Hepatocyte (in vitro differentiated cells): ENCODE data around the gene HS3ST5. TPM values are rescaled to one million over a fixed set of nuclear protein-coding genes. Genes with fewer than 3 reads are reported as not detected.
A peak's percentile ranks its signal among the peaks of the same experiment; 100 is the strongest.

ENCODE experiments used
- DNase-seq: peaks from one replicate; pipeline ENCODE4 v3.0.0-alpha.2; 2016; ENCODE audit warnings: low spot score
- H2AFZ ChIP-seq: fragments of 200-600 bp; sonication (generic); 2 replicates; pipeline ENCODE4 v1.6.0; 2016; ENCODE audit warnings: antibody characterized with exemption, mild to moderate bottlenecking
- H3K27ac ChIP-seq: fragments of 200-600 bp; sonication (generic); 2 replicates; pipeline ENCODE4 v1.5.1; 2016; ENCODE audit warnings: mild to moderate bottlenecking
- H3K27me3 ChIP-seq: fragments of 200-600 bp; sonication (generic); 2 replicates; pipeline ENCODE4 v1.6.1; 2016
- H3K36me3 ChIP-seq: fragments of 200-600 bp; sonication (generic); replicated peaks from 2 replicates; pipeline ENCODE4 v1.5.1; 2016; ENCODE audit warnings: low read depth; ENCODE audit not compliant: insufficient read depth
- H3K4me1 ChIP-seq: fragments of 200-600 bp; sonication (generic); 2 replicates; pipeline ENCODE4 v1.5.1; 2016; ENCODE audit warnings: mild to moderate bottlenecking, moderate library complexity; ENCODE audit not compliant: insufficient read depth
- H3K4me2 ChIP-seq: fragments of 200-600 bp; sonication (generic); 2 replicates; pipeline ENCODE4 v1.6.0; 2016
- H3K4me3 ChIP-seq: fragments of 200-600 bp; sonication (generic); 2 replicates; pipeline ENCODE4 v1.5.1; 2016; ENCODE audit warnings: mild to moderate bottlenecking
- H3K79me2 ChIP-seq: fragments of 200-600 bp; sonication (generic); 2 replicates; pipeline ENCODE4 v1.6.0; 2017; ENCODE audit warnings: mild to moderate bottlenecking
- H3K9me2 ChIP-seq: fragments of 200-600 bp; sonication (generic); replicated peaks from 2 replicates; pipeline ENCODE4 v1.6.0; 2017; ENCODE audit warnings: mild to moderate bottlenecking; ENCODE audit not compliant: insufficient read depth
- H3K9me3 ChIP-seq: fragments of 200-600 bp; sonication (generic); 2 replicates; pipeline ENCODE4 v1.5.1; 2016; ENCODE audit warnings: low read depth, mild to moderate bottlenecking
- H4K20me1 ChIP-seq: fragments of 200-600 bp; sonication (generic); 2 replicates; pipeline ENCODE4 v1.6.0; 2016; ENCODE audit warnings: mild to moderate bottlenecking; ENCODE audit not compliant: insufficient read depth, poor library complexity, severe bottlenecking
- EZH2 ChIP-seq: fragments of 200-600 bp; sonication (generic); IDR thresholded peaks from 2 replicates; pipeline ENCODE4 v1.6.1; 2016; ENCODE audit warnings: antibody characterized with exemption, mild to moderate bottlenecking, borderline replicate concordance
- EZH2phosphoT487 ChIP-seq: fragments of 200-600 bp; sonication (generic); IDR thresholded peaks from one replicate; pipeline ENCODE4 v1.6.1; 2018; ENCODE audit warnings: antibody characterized with exemption, mild to moderate bottlenecking, low read depth, moderate library complexity; ENCODE audit not compliant: unreplicated experiment, severe bottlenecking
- WGBS: methylation state at CpG from one replicate; pipeline ENCODE4 v1.1.6; 2016; ENCODE audit warnings: low lambda C conversion rate; ENCODE audit errors: missing lambda C conversion rate; 5-methylcytosine and 5-hydroxymethylcytosine counted together
- polyA plus RNA-seq: library from polyadenylated mRNA; unstranded; fragments of >200 nt; fragmentation: Nextera tagmentation; extraction: Ambion mirVana; gene quantifications from 2 replicates; pipeline ENCODE4 v1.2.1, GENCODE V29; 2016
- total RNA-seq: library from RNA; depleted of rRNA; stranded (reverse); fragments of >200 nt; gene quantifications from 2 replicates; pipeline ENCODE4 v1.2.3, GENCODE V29; 2014
- TF ChIP-seq, protein P1 (sequence below): fragments of 200-600 bp; sonication (generic); IDR thresholded peaks from 2 replicates; pipeline ENCODE4 v1.5.1; 2016; ENCODE audit warnings: antibody characterized with exemption, mild to moderate bottlenecking; ENCODE audit not compliant: poor library complexity

The HS3ST5 gene, protein sequence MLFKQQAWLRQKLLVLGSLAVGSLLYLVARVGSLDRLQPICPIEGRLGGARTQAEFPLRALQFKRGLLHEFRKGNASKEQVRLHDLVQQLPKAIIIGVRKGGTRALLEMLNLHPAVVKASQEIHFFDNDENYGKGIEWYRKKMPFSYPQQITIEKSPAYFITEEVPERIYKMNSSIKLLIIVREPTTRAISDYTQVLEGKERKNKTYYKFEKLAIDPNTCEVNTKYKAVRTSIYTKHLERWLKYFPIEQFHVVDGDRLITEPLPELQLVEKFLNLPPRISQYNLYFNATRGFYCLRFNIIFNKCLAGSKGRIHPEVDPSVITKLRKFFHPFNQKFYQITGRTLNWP
- total RNA-seq (1.1 and 1.4 TPM in 2 replicates), polyA plus RNA-seq (0.38 and 0.73 TPM in 2 replicates)

DNA sequence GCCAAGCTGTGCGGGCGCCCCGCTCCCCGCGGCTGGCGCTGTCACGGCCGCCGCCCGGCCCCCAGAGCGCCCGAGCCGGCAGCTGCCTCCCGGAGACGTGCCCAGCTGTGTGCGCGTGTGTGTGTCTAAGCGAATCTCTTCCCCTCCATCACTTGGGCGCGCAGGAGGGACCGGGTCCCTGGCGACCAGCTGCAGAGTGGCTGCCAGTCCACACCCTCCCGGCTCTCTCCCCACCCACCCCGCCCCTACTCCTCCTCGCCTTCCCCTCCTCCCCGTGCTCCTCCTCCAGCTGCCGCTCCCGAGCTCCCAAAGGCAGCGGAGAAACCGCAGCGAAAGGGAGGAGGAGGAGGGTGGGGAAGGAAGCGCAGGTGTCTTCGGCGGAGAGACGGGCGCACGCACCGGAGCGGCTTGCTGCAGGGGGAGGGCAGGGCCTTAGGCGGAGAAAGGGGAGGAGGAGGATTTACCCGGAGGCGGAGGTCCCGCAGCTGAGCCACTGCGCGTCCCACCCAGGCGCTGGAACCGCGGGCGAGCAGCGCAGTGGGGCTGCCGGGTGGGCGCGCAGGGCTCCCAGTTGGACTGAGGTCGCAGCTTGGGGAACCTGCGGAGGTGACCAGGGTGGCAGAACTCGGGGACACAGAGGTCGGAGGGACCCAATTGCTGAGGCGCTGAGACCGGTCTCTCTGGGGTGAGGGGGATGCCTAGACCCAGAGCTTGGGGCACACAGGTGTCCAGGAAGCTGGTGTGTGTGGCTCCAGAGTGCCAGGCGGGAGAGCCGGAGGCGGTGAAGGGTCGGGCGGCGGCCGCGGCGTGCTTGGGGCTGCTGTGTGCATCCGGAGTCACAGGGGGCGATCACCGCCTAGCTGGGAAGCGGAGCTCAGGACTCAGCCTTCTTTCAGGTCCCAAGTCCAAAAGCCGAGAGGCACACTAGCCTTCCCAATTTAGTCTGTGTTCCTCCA lies at the start of gene HS3ST5:
HS3ST5 (minus strand) TSS at position 198 of the 956 bp plus-strand sequence. CDS start 280,178 bp downstream, outside the sequence.
- H3K9me3 ChIP-seq = no peaks in the 10 kb centered on the region
- no peak within 1 kb of the TSS for H3K27ac ChIP-seq
- peaks cover 7% of the 10 kb centered on the region for H3K4me1 ChIP-seq
- peak within 1 kb of the TSS; percentile 71 for H2AFZ ChIP-seq
- H3K36me3 ChIP-seq = no peaks in the 10 kb centered on the region
- H3K4me3 ChIP-seq = peak within 1 kb of the TSS; percentile 81
- H4K20me1 ChIP-seq = no peaks in the 10 kb centered on the region
- peak; percentile 81 for DNase-seq
- no peaks in the 10 kb centered on the region for H3K9me2 ChIP-seq
- peaks cover 3% of the 10 kb centered on the region for H3K27me3 ChIP-seq
- no peak for TF ChIP-seq EZH2
- TF ChIP-seq, protein P1, sequence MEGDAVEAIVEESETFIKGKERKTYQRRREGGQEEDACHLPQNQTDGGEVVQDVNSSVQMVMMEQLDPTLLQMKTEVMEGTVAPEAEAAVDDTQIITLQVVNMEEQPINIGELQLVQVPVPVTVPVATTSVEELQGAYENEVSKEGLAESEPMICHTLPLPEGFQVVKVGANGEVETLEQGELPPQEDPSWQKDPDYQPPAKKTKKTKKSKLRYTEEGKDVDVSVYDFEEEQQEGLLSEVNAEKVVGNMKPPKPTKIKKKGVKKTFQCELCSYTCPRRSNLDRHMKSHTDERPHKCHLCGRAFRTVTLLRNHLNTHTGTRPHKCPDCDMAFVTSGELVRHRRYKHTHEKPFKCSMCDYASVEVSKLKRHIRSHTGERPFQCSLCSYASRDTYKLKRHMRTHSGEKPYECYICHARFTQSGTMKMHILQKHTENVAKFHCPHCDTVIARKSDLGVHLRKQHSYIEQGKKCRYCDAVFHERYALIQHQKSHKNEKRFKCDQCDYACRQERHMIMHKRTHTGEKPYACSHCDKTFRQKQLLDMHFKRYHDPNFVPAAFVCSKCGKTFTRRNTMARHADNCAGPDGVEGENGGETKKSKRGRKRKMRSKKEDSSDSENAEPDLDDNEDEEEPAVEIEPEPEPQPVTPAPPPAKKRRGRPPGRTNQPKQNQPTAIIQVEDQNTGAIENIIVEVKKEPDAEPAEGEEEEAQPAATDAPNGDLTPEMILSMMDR = peak; percentile 62
- under 1% methylated on average over 45 of the region's 73 CpGs for WGBS
- peak within 1 kb of the TSS; percentile 98 for H3K4me2 ChIP-seq
- no peaks in the 10 kb centered on the region for H3K79me2 ChIP-seq

DNA sequence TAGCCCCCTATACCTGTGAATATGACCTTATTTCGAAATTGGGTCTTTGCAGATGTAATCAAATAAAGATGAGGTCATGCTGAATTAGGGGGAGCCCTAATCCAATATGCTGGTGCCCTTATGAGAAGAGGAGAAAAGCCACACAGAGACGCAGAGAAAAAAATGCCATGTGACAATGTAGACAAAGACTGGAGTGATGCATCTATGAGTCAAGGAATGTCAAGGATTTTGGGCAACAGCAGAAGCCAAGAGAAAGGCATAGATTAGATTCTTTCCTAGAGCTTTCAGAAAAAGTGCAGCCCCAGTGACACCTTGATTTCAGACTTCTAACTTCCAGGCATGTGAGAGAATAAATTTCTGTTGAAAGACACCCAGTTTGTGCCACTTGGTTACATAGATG lies 47.4 kb upstream of the HS3ST5 start:
- no peaks in the 10 kb centered on the region for H3K9me2 ChIP-seq
- H3K79me2 ChIP-seq = no peaks in the 10 kb centered on the region
- DNase-seq = no peak
- no peaks in the 10 kb centered on the region for H4K20me1 ChIP-seq
- TF ChIP-seq EZH2phosphoT487 (no peak), EZH2 (no peak)
- TF ChIP-seq, protein P1 = no peak
- H3K27ac ChIP-seq = no peak overlapping the region
- no peaks in the 10 kb centered on the region for H3K27me3 ChIP-seq
- H2AFZ ChIP-seq = no peak overlapping the region
- 86% methylated on average over 2 of the region's 2 CpGs for WGBS
- no peak overlapping the region for H3K4me3 ChIP-seq
- no peaks in the 10 kb centered on the region for H3K9me3 ChIP-seq
- H3K4me2 ChIP-seq = no peak overlapping the region
- no peaks in the 10 kb centered on the region for H3K36me3 ChIP-seq
- no peaks in the 10 kb centered on the region for H3K4me1 ChIP-seq

DNA sequence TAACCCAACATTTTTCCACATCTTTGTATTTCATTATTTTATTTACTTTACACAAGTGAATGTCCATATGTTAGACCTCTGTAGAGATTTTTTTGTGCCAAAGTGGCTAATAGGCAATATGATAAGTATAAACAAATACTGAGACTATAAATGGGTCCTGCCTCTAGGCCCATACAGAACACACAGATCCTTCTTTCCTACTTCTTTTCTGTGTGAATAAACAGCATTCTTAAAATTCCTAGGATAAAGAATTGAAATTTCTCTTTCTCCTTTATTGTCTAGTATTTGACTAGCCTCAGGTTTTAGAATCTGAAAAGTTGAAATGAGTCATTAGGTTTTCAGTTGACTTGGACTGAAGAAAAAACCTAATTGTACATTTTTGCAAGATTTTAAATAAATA lies 46.3 kb upstream of the HS3ST5 start:
- H3K4me3 ChIP-seq = no peak overlapping the region
- no peak overlapping the region for H3K4me2 ChIP-seq
- H3K4me1 ChIP-seq = no peaks in the 10 kb centered on the region
- TF ChIP-seq EZH2 = no peak
- no peak for TF ChIP-seq EZH2phosphoT487
- TF ChIP-seq, protein P1 = no peak
- H3K27me3 ChIP-seq = no peaks in the 10 kb centered on the region
- no peak overlapping the region for H2AFZ ChIP-seq
- no peaks in the 10 kb centered on the region for H3K9me2 ChIP-seq
- no peaks in the 10 kb centered on the region for H3K9me3 ChIP-seq
- no peaks in the 10 kb centered on the region for H3K79me2 ChIP-seq
- H4K20me1 ChIP-seq = no peaks in the 10 kb centered on the region
- no peaks in the 10 kb centered on the region for H3K36me3 ChIP-seq
- no peak for DNase-seq
- no peak overlapping the region for H3K27ac ChIP-seq
